GM21360 (cell line): ENCODE measurements around the gene UBE2V1.

Experiments used
- ATAC-seq: cut with Tn5 transposase; IDR thresholded peaks from one replicate; pipeline ENCODE4 v1.9.1; 2021; ENCODE audit warnings: mild to moderate bottlenecking, moderate library complexity; ENCODE audit not compliant: unreplicated experiment

UBE2V1 gene

GRCh38 chr20:50049442-50050026, 63.4 kb downstream of the UBE2V1 start:
- no peak for ATAC-seq

- no peak for ATAC-seq
Measured at GRCh38 chr20:50048420-50049166, 64.4 kb downstream of the UBE2V1 start.

- no peak for ATAC-seq
Measured at GRCh38 chr20:50044353-50044960, 68.5 kb downstream of the UBE2V1 start.

GRCh38 chr20:50043573-50044352, 69.2 kb downstream of the UBE2V1 start:
- ATAC-seq: no peak

GRCh38 chr20:50042370-50043313, 70.3 kb downstream of the UBE2V1 start:
- ATAC-seq: no peak

GRCh38 chr20:50041246-50041873, 71.6 kb downstream of the UBE2V1 start:
- ATAC-seq: no peak

- no peak for ATAC-seq
Measured at GRCh38 chr20:50040432-50041245, 72.3 kb downstream of the UBE2V1 start.

- ATAC-seq: no peak
Measured at GRCh38 chr20:50039706-50040431, 73.1 kb downstream of the UBE2V1 start.

GRCh38 chr20:50038574-50038991, 74.4 kb downstream of the UBE2V1 start:
- no peak for ATAC-seq

GRCh38 chr20:50038169-50038568, 74.8 kb downstream of the UBE2V1 start:
- ATAC-seq: no peak

- ATAC-seq: no peak
Measured at GRCh38 chr20:50037575-50037974, 75.4 kb downstream of the UBE2V1 start.

- no peak for ATAC-seq
Measured at GRCh38 chr20:50037123-50037522, 75.8 kb downstream of the UBE2V1 start.

GRCh38 chr20:50036703-50037102, 76.2 kb downstream of the UBE2V1 start:
- no peak for ATAC-seq

- ATAC-seq: no peak
Measured at GRCh38 chr20:50034567-50035180, 78.3 kb downstream of the UBE2V1 start.

GRCh38 chr20:50032955-50033666, 79.8 kb downstream of the UBE2V1 start:
- no peak for ATAC-seq
